Pulmonary artery endothelial cell (primary cell): ENCODE measurements around the gene LCE3D. TPM values are rescaled to one million over a fixed set of nuclear protein-coding genes. Genes with fewer than 3 reads are reported as not detected.
"Not testable (repeated sequence)": the region's sequence is repeated elsewhere in the genome, so short reads cannot be mapped to it uniquely, and the experiment has no call there.

Source experiments
- DNase-seq: peaks from one replicate; pipeline ENCODE4 v3.0.0-alpha.2; 2011; ENCODE audit warnings: low read depth, low spot score
- total RNA-seq: library from RNA; depleted of rRNA; stranded (reverse); fragments of >200 nt; gene quantifications from 2 replicates; pipeline ENCODE4 v1.2.3, GENCODE V29; 2014

The LCE3D gene, protein sequence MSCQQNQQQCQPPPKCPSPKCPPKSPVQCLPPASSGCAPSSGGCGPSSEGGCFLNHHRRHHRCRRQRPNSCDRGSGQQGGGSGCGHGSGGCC
- not detected in 2 replicates for total RNA-seq

DNA sequence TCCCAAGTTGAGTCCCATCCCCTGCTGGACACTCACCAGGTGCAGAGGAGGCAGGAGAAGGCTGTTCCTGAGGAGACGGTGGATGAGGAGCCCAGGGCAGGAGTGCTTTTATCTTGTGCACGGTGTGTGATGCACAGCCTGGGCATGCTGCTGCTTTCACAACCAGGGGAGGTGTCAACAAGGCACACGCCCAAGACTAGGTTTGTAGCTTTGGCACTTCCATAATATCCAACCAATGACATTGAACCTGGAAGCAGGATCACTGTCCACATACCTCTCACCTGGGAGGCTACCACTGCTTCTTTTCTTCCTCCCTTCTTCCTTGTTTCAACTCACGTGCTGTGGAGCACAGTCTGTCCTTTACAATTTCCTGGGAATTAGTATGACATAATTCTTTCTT lies at the start of gene LCE3D:
LCE3D (minus strand) TSS at position 84 of the 400 bp plus-strand sequence. CDS start 580 bp downstream, outside the sequence.
- no peak for DNase-seq

DNA sequence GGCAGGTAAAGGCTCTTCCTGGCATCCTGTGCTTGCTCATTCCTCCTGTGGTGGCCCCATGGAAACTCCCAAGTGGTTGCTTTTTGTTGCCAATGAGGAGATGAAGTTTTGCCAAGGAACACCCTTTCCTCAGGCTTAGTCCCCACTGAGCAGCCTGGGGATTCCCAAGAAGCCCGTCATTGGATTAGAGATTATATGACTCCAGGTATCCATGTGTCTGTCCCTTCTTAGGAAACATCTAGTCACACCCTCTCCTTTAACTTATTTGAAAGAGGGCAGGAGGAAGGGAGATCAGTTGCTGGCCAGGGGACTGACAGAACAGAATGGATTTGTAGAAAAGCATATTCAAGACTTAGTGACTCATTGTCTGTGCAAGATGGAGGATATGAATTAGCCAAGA lies 46.4 kb upstream of the LCE3D start:
- no peak for DNase-seq

DNA sequence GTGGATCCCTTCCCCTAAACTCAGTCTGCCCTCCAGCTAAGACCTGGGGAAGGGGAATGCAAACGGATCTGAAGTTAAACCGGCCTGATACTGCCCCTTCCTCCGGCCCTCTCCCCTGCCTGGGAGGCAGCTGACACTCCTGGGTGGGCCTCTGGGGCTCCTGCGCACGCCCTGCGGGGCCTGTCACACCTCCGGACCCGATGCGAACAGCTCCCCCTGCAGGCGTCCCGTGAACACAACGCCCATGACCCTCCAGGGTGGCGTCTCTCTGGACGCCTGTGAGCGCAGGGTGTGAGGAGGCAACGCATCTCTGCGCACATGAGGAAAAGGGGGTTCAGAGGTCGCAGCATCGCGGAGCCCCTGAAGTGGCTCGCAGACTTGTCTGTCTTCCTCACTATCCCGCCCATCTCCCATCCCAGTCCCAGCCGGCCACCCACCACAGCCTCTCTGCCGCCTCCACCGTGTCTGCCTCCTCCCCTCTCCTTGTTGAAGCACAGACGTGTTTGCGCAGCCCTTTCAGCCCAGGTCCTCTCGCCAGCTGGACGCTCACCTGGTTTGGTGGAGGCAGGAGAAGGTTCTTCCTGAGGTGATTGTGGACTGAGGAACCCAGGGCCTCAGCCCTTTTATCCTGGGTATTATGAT lies 43.0 kb upstream of the LCE3D start:
- DNase-seq: no peak

DNA sequence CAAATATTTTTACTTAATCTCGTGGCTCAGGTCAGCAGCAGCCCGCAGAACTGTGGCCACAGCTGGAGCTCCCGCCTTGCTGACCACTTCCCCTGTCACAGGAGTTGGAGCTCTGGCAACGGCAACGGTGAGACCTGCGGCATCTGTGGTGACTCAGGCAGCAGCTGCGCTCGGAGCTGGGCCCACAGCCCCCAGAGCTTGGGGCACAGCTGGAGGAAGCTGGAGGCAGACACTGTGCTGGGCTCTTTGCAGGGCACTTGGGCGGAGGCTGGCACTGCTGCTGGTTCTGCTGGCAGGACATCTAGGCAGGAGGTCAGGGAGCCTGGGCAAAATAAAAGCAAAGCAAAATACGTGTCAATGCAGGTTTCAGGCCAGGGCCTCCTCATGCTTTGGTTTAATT lies 42.5 kb upstream of the LCE3D start, which contains the start of gene LCE3A:
LCE3A (minus strand) TSS at position 301 of the 400 bp plus-strand sequence; CDS start at position 301, 0 bp downstream.
- no peak for DNase-seq

DNA sequence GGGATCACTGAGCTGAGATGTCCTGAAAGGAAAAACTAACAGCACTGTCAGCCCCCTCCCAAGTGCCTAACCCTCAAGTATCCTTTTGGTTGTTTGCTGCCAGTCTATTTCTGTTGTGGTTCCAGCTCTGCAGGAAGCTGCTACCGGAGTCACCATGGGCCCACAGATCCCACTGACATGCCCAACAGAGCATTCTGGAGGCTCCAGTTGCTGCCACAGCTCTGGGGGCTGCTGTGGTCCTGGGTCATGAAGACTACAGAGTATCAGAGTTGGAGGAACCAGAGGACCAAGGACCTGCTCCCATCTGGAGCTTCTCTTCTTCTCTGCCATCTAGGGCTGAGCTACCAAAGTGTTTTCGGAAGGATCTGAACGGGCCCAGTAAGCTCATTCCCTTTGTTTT lies 41.7 kb upstream of the LCE3D start:
- DNase-seq: no peak

DNA sequence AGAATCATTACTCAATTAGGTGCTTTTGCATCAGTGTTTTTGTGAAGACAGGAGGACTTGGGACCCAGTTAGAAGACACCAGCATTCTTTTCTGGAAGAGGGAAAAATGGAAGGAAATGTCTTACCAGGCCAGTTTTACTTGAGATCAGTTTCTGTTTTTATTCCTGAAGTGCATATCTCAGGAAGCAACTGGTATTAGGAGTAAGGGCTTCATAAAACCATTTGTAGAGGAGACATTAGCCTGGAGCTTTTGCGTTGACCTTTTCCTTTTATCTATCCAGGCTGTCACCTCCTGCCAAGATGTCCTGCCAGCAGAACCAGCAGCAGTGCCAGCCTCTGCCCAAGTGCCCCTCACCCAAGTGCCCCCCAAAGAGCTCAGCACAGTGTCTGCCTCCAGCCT lies 33.2 kb upstream of the LCE3D start, which contains the start of gene LCE3B:
LCE3B (plus strand) TSS at position 301 of the 400 bp plus-strand sequence; CDS start at position 301, 0 bp downstream.
- no peak for DNase-seq

DNA sequence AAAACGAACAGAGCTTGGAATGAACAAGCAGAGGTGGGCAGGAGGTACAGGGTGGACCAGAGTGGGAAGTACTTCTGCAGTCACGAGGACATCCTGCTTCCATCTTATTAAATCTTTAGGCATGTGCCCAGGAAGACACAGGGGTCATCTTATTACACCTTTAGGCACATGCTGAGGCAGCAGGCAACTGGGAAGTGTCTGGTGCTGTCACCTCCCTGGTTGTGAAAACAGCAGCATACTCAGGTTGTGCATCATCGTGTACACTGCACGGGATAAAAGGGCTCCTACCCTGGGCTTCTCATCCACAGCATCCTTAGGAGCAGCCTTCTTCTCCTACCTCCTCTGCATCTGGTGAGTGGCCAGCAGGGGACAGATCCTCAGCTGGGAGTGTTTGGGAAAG lies 19.6 kb upstream of the LCE3D start, which contains the start of gene LCE3C:
LCE3C (plus strand) TSS at position 301 of the 400 bp plus-strand sequence. CDS start 498 bp downstream, outside the sequence.
- DNase-seq: no peak

DNA sequence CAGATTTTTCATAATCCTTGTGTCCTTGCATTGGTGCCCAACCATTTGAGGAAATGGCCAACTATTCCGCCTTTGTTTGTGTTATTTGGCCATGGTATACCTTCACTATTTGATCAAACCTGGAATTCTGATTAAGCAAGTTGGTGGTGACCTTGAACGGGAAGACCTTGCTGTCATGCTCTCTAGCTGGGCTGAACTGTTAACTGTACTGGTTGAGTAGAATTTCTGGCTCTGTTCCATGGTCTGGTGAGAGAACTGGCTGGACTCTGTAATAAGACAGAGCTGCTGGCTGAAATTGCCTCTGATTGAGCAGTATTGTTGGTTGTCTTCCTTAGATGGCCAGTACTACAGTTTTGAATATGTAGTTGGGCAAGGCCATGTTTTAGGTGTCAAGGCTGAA lies 16.7 kb upstream of the LCE3D start:
- DNase-seq: no peak

DNA sequence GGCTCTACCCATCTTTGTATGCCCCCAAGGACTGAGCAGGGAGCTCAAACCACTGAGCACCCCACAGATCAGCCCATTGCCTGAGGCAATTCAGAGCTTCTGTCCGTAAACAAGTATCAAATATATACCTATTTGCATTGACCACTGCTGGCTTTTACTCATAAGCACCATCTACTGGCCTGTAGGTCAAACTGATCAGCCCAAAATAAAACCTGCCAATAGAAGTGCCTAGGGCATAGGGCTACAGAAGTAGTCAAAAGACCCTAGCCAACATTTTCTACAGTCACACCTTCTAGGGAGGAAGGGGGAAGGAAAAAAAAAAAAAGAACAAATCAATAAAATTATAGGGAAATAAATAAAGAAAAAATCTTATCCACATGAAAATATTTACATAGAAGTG lies 5.3 kb upstream of the LCE3D start:
- no peak for DNase-seq

DNA sequence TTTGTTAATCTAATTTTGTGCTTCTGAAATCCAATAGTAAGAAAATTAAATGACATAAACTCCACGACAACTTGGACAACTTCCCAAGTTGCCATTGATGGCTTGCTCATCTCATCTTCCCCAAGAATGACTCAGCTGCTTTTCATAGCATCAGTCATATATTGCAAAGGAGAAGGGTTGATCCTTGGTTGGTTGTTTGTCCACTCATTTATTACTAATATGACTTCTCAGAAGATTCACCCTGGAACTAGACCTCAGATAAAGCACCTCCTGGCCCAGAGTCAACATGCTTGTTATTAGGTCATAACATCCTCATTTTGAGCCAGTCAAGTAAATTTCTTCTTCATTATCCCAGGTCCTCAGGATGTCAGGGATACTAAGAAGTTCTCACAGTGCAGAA lies 2.3 kb upstream of the LCE3D start:
- DNase-seq: no peak

DNA sequence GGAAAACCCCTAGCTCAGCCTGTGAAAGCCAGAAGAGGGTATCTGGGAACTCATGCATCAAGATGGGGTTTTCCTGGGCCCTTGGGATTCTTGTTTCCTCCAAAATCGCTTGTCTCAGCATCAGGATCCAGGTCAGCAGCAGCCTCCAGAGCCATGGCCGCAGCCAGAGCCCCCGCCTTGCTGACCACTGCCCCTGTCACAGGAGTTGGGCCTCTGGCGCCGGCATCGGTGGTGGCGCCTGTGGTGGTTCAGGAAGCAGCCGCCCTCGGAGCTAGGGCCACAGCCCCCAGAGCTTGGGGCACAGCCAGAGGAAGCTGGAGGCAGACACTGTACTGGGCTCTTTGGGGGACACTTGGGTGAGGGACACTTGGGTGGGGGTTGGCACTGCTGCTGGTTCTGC lies 790 bp downstream of the LCE3D start:
- not testable (repeated sequence) for DNase-seq

DNA sequence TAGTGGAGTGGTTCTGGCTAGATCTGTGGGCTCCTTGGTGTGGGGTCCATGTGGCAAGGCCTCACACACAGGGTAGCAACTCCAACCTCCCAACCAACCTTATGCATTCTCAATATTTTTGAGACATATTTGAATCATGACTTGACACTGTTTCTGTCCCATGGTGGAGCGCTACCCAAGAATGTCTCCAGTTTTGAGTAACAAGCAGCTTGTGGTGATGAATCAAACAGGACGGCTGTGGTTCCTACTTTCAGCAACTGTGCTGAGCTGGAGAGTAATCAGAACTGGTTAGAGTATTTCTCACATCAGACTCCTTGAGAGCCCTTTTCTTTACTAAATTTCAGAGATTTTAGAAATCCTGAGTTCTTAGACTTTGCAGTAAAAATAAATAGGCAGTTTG lies 3.1 kb downstream of the LCE3D start:
- DNase-seq: no peak

DNA sequence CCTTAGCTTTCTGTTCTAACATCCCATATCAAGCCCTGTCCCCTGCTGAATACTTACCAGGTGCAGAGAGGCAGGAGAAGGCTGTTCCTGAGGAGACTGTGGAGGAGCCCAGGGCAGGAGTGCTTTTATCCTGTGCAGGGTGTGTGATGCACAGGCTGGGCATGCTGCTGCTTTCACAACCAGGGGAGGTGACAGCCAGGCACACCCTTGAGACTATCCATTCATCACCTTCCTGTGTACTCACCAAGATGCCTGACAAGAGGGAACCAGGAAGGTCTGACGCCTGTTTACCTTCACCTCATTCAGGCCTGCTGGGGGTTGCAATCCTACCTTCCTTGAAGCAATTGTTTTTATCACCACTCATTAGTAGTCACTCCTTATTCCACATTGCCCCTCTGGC lies 13.6 kb downstream of the LCE3D start, which contains the start of gene LCE3E:
LCE3E (minus strand) TSS at position 100 of the 400 bp plus-strand sequence. CDS start 572 bp downstream, outside the sequence.
- no peak for DNase-seq

DNA sequence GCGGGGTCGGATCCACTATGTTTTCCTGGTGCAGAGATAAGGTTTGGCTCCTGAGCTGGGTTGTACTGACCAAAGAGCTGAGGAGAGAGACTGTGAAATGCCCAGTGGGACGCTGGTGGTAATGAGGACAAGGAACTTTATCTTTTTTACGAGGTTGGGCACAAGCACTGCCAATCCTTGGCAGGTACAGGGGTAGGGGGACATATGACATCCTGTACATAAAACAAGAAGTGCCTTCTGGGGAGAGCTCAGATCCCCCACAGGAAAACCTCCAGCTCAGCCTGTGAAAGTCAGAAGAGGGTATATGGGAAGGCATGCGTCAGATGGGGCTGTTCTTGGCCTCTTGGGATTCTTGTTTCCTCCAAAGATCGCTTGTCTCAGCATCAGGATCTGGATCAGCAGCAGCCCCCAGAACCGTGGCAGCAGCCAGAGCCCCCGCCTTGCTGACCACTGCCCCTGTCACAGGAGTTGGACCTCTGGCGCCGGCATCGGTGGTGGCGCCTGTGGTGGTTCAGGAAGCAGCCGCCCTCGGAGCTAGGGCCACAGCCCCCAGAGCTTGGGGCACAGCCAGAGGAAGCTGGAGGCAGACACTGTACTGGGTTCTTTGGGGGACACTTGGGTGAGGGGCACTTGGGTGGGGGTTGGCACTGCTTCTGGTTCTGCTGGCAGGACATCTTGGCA lies 14.6 kb downstream of the LCE3D start:
- DNase-seq: no peak

DNA sequence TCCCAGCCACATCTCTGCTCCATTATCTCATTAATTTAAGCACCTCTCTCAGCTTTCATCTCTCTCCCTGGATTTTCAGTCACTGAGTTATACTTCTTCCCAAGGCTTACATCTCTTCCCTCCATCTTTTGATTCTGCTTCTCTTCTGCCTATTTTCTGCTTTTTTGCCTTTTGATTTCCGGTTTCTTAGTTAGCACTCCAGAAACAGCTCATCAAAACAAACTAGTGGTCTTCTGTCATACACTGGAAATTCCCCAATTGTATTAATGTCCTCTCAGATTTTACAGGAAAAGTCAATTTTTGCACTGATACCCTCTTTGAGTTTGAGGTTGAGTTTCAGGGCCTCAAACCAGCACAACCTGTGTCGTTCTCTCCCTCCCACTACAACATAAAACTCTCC lies 15.2 kb downstream of the LCE3D start:
- no peak for DNase-seq

DNA sequence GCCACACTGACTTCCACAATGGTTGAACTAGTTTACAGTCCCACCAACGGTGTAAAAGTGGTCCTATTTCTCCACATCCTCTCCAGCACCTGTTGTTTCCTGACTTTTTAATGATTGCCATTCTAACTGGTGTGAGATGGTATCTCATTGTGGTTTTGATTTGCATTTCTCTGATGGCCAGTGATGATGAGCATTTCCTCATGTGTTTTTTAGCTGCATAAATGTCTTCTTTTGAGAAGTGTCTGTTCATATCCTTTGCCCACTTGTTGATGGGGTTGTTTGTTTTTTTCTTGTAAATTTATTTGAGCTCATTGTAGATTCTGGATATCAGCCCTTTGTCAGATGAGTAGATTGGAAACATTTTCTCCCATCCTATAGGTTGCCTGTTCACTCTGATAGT lies 32.0 kb downstream of the LCE3D start:
- not testable (repeated sequence) for DNase-seq

DNA sequence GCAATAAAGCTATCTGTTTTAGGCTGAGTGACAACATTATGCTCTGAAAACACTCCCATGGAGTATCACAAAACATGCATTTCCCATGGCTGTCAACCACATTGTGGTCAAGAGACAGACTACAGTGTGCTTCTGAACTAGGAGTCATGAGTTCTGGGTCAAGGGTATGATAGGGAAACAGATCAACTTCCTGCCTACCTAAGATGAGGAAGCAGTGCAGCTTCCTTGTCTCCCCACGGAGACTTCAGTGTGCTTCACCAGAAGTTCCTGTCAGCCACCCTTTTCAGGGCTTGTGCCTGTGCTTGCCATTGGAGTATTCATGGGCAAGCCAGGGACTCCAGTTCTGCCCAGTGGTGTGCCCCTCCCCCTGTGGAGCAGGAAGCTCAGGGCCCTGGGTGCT lies 33.6 kb downstream of the LCE3D start:
- no peak for DNase-seq

DNA sequence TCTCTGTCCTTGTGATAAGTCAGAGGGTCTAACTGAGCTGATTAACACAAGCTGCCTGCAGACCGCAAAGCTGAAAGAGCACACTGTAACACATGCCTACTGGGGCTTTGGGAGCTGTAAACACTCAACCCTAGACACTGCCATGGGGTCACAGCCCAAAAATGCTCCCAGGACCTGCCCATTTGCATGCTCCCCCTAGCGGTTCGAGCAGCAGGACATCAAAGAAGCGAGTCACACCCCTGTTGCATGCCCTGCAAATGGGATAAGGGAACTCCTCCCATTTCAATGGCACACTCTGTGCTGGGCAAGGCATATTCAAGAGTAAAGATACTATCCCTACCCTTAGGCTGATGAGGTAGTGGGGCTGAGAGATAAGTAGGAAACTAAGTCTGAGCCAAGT lies 36.5 kb downstream of the LCE3D start:
- no peak for DNase-seq

DNA sequence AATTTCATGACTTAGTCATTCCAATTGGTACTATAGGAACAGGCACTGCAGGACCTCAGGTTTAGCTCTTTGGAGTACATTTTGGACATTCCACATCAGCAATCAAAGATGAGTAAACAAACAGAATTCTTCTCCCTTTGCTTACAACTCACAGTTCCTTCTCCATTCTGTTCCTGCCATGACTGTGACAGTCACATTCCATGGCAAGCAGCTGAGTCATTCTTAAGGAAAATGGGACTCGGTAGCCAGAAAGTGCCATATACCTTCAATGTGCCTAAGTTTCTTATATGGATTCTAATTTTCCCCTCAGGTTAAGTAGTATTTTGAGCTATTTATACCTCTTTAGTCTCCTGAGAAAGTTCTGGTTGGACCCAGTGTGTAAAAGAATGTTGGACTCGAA lies 40.4 kb downstream of the LCE3D start:
- no peak for DNase-seq

DNA sequence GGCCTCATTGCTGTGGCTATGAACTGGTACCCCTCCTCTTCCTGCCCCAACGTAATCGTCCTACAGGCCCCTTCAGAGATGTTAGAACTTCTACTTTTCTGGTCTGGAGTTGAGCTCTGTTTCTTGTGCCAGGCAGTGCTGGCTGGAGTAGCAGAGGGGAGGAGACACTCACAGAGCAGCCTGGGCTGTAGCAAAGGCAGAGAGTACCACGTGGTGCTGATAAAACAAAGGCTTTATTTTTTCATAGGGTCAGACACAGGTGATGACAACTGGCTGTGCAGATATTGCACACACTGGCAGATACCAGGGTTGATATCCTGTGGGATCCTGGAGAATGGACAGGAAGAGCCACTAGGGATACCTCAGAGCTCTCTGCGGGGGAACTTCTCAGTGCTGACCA lies 42.8 kb downstream of the LCE3D start:
- DNase-seq: no peak

DNA sequence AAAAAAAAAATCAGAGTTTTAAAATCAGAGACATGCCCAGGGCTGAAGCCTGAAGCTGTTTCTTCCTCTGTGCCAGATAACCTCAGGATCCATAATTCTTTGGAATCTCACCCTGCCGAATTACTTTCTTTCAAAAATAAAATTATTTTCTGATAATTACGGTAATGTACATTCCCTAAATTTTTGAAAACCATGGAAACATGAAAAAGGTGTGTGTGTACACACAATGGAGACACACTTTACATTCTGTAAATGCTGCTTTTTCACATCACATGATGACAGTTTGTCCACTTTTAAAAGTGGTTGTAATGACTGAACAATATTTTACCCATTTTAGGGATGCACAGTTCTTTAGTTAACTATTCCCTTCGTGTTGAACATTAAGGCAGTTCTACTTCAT lies 44.5 kb downstream of the LCE3D start:
- no peak for DNase-seq

DNA sequence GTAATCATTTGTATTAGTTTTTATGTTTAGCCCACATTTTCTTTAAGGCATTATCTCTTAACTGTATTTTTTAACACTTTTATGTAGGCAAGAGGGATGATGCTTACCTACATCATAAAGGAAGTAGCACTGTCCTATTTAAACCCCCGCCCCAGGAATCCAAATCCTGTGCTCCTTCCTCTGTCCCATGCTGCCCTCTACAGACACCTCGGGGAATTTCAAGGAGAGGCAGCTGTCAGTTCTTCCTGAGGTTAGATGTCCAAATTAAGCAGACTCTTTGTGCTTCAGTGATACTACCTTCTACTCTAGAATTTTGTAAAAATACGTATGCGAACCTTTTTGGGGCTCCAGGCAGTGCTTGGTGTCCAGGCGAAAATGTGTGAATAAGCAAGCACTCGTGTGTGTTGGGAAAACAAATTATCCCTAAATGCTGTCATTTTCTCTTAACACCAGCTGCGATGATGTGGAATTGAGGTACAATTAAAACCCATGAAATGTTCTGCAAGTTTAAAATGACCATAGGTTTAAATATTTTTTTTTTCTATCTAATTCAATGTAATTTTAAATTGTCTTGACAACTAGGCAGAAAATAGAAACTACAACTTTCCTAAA lies 46.9 kb downstream of the LCE3D start:
- no peak for DNase-seq
